Measurements from ENCODE around the gene LRRC27.
"Not testable (repeated sequence)": the region's sequence is repeated elsewhere in the genome, so short reads cannot be mapped to it uniquely, and the experiment has no call there.

LRRC27 gene

DNA sequence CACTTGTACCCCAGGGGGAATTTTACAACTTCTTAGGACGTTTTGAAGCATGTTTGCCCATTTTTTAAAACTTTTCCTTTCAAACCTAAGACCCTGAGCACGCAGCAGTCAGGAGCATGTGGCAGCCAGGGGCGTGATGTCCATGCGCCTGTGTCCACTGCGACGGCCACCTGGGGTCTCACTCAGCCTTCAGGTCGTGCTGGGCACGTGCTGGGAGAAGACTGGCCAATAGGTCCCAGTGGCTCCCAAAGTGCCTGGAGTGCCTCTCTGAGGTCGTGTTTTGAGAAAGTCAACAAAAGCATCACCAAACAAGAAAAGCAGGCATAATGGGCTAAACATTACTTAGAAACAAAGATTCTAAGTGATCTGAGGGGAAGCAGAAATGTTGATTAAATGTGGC lies 14.8 kb downstream of the LRRC27 start:
- Histone ChIP-seq H3K9me3 (ENCODE audit: low read length) (no peaks in the 10 kb centered on the region), H3K9ac (ENCODE audit: low read length) (no peak overlapping the region), H3K27me3 (ENCODE audit: control insufficient read depth in 1 of 2, insufficient read depth in 2 of 2, low read length in 2 of 2) (no peaks in the 10 kb centered on the region), H3K36me3 (ENCODE audit: insufficient read depth, low read length) (no peaks in the 10 kb centered on the region), H3K27ac (ENCODE audit: low read depth, low read length) (no peak overlapping the region), H3K4me3 (ENCODE audit: low read depth in 1 of 2, low read length in 2 of 2) (no peak overlapping the region), H3K4me1 (ENCODE audit: insufficient read depth, low read length) (no peaks in the 10 kb centered on the region)

DNA sequence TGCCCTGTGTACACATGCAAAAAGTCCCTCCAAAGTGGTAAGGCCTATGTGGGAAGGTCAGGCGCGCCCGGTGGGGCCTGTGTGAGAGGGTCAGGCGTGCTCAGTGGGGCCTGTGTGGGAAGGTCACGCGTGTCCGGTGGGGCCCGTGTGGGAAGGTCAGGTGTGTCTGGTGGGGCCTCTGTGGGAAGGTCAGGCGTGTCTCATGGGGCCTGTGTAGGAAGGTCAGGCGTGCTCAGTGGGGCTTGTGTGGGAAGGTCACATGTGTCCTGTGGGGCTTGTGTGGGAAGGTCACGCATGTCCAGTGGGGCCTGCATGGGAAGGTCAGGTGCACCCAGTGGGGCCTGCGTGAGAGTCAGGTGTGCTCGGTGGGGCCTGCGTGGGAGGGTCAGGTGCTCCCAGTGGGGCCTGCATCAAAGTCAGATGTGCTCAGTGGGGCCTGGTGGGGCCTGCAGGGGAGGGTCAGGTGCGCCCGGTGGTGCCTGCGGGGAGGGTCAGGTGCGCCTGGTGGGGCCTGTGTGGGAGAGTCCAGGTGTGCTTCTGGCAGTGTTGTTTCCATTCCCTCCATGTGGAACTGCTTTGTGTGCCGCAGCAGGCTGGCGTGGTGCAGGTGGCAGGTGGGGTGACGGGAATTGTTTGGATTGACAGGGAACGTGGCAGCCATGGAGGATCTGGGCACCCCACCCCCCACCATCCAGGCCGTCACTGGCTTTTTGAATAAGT lies 15.4 kb downstream of the LRRC27 start:
- no peaks in the 10 kb centered on the region for H3K4me1 ChIP-seq (ENCODE audit: insufficient read depth, low read length)
- no peak overlapping the region for H3K27ac ChIP-seq (ENCODE audit: low read depth, low read length)
- no peaks in the 10 kb centered on the region for H3K27me3 ChIP-seq (ENCODE audit: control insufficient read depth in 1 of 2, insufficient read depth in 2 of 2, low read length in 2 of 2)
- no peak overlapping the region for H3K4me3 ChIP-seq (ENCODE audit: low read depth in 1 of 2, low read length in 2 of 2)
- no peak overlapping the region for H3K9ac ChIP-seq (ENCODE audit: low read length)
- H3K9me3 ChIP-seq (ENCODE audit: low read length), result no peaks in the 10 kb centered on the region
- no peaks in the 10 kb centered on the region for H3K36me3 ChIP-seq (ENCODE audit: insufficient read depth, low read length)

DNA sequence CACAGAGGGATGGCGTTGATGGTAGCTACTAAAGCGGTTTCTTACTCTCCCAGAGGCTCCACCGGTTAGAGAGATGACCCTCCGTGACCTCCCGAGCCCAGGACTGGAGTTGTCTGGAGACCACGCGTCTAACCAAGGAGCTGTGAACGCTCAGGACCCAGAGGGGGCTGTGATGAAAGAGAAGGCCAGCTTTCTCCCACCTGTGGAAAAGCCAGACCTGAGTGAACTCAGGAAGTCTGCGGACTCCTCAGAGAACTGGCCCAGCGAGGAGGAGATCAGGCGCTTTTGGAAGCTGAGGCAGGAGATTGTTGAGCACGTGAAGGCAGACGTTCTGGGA lies 15.9 kb downstream of the LRRC27 start:
- Histone ChIP-seq H3K4me3 (ENCODE audit: low read depth in 1 of 2, low read length in 2 of 2) (no peak overlapping the region), H3K4me1 (ENCODE audit: insufficient read depth, low read length) (no peaks in the 10 kb centered on the region), H3K9ac (ENCODE audit: low read length) (no peak overlapping the region), H3K27ac (ENCODE audit: low read depth, low read length) (no peak overlapping the region), H3K9me3 (ENCODE audit: low read length) (no peaks in the 10 kb centered on the region), H3K36me3 (ENCODE audit: insufficient read depth, low read length) (no peaks in the 10 kb centered on the region), H3K27me3 (ENCODE audit: control insufficient read depth in 1 of 2, insufficient read depth in 2 of 2, low read length in 2 of 2) (no peaks in the 10 kb centered on the region)

DNA sequence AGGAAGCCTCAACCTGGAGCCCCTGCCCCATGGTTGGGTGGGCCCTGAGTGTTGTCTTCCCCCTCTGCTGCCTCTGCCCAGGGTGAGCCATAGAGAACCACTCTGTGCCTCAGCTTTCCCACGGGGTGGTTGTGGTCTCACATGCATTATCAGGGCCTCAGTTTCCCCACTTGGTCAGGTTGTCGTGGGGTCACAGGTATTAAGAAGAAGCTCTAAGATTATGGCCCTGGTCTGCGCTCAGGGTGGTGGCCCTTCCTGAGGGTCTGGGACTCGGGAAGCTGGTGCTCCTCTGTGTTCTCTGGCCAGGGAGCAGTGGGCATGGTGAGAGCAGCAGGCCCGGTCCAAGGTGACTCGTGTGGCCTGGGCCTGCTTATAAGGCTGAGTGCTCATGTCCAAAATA lies 17.8 kb downstream of the LRRC27 start:
- Histone ChIP-seq H3K9ac (ENCODE audit: low read length) (no peak overlapping the region), H3K27ac (ENCODE audit: low read depth, low read length) (no peak overlapping the region), H3K9me3 (ENCODE audit: low read length) (no peaks in the 10 kb centered on the region), H3K4me1 (ENCODE audit: insufficient read depth, low read length) (no peaks in the 10 kb centered on the region), H3K36me3 (ENCODE audit: insufficient read depth, low read length) (no peaks in the 10 kb centered on the region), H3K27me3 (ENCODE audit: control insufficient read depth in 1 of 2, insufficient read depth in 2 of 2, low read length in 2 of 2) (no peaks in the 10 kb centered on the region), H3K4me3 (ENCODE audit: low read depth in 1 of 2, low read length in 2 of 2) (no peak overlapping the region)

DNA sequence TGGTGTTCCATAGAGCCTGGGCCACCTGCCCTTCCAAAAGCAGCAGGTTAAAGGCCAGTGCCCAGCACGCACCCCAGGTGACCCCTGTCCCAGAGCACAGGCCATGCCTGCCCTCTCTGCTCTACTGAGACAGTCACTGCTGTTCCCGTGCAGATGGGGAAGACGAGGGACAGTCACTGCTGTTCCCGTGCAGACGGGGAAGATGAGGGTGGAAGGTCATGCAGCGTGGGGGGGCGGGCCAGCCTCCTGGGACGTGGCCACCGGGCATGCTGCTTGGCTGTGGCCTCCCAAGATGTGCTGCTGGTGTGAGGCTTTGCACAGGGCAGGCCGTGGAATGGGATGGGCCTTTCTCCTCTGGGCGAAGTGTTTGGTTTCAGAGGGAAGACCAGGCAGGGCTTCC lies 18.4 kb downstream of the LRRC27 start:
- no peaks in the 10 kb centered on the region for H3K27me3 ChIP-seq (ENCODE audit: control insufficient read depth in 1 of 2, insufficient read depth in 2 of 2, low read length in 2 of 2)
- H3K9me3 ChIP-seq (ENCODE audit: low read length), result no peaks in the 10 kb centered on the region
- no peak overlapping the region for H3K27ac ChIP-seq (ENCODE audit: low read depth, low read length)
- H3K4me3 ChIP-seq (ENCODE audit: low read depth in 1 of 2, low read length in 2 of 2), result no peak overlapping the region
- H3K9ac ChIP-seq (ENCODE audit: low read length), result no peak overlapping the region
- H3K4me1 ChIP-seq (ENCODE audit: insufficient read depth, low read length), result no peaks in the 10 kb centered on the region
- H3K36me3 ChIP-seq (ENCODE audit: insufficient read depth, low read length), result no peaks in the 10 kb centered on the region

DNA sequence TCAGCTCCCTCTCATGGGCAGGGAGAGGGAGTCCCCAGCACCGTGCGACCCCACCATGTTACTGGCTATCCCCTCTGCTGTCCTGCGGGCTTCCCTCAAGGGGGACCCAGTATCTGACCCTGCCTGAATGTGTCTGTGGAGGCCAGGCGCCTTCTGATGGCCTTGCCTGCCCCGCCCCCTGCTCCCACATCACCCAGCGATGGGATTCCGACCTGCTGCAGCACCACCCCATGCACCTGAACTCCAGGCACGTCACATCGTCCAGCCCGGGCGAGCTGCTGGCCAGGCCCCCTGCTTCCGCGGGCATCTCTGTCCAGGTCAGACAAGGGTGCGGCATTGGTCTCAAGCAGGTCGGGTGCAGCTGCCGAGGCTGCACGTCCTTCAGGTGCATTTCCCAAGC lies 19.0 kb downstream of the LRRC27 start:
- Histone ChIP-seq H3K27me3 (ENCODE audit: control insufficient read depth in 1 of 2, insufficient read depth in 2 of 2, low read length in 2 of 2) (no peaks in the 10 kb centered on the region), H3K4me3 (ENCODE audit: low read depth in 1 of 2, low read length in 2 of 2) (no peak overlapping the region), H3K9me3 (ENCODE audit: low read length) (no peaks in the 10 kb centered on the region), H3K27ac (ENCODE audit: low read depth, low read length) (no peak overlapping the region), H3K4me1 (ENCODE audit: insufficient read depth, low read length) (no peaks in the 10 kb centered on the region), H3K36me3 (ENCODE audit: insufficient read depth, low read length) (no peaks in the 10 kb centered on the region), H3K9ac (ENCODE audit: low read length) (no peak overlapping the region)

DNA sequence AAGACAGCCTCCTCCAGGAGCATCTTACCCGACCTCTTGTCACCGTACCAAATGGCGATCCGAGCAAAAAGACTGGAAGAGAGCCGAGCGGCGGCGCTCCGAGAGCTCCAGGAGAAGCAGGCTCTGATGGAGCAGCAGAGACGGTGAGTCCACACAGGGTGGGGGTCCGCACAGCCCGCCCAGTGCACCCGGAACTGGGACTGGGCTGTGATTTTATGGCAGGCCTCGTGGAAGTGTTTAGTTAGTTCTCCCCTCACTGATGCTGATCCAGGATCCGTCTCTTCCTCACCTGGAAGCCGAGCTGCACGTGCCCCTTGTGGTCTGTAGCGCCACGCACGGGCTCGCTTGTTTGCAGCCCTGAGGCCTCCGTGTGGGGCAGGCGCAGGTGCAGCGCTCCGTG lies 19.6 kb downstream of the LRRC27 start:
- Histone ChIP-seq H3K36me3 (ENCODE audit: insufficient read depth, low read length) (no peaks in the 10 kb centered on the region), H3K4me1 (ENCODE audit: insufficient read depth, low read length) (no peaks in the 10 kb centered on the region), H3K27me3 (ENCODE audit: control insufficient read depth in 1 of 2, insufficient read depth in 2 of 2, low read length in 2 of 2) (no peaks in the 10 kb centered on the region), H3K27ac (ENCODE audit: low read depth, low read length) (no peak overlapping the region), H3K4me3 (ENCODE audit: low read depth in 1 of 2, low read length in 2 of 2) (no peak overlapping the region), H3K9ac (ENCODE audit: low read length) (no peak overlapping the region), H3K9me3 (ENCODE audit: low read length) (no peaks in the 10 kb centered on the region)

DNA sequence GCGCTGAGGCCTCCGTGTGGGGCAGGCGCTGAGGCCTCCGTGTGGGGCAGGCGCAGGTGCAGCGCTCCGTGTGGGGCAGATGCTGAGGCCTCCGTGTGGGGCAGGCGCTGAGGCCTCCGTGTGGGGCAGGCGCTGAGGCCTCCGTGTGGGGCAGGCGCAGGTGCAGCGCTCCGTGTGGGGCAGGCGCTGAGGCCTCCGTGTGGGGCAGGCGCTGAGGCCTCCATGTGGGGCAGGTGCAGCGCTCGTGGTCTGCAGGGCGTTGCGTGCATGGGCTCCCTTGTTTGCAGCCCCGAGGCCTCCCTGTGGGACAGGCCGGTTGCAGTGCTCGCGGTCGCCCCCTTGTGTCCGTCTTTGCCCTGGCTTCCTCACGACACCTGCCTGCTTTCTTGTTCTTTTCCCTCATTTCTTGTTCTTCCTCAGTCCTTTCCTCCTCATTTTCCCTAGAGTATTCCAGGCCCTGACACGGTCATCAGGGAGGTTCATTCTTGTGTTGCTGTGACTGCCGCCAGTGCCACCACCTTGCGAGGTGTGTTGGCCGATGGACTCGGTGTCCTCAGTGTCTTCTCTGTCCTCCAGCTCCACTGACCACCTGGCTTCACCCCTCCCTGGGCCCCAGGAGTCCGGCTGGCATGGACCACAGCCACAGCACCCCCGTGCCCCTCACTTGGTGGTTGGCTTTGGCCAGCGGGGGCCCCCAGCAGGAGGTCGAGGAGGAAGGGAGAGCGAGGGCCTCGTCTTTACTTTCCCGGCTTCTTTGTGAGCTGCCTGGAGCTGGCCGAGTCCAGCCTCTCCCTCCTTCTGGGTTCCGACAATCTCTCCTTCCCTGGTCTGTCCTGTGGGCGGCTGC lies 20.7 kb downstream of the LRRC27 start:
- not testable (repeated sequence) for H3K4me3 ChIP-seq (ENCODE audit: low read depth in 1 of 2, low read length in 2 of 2); H3K27me3 ChIP-seq (ENCODE audit: control insufficient read depth in 1 of 2, insufficient read depth in 2 of 2, low read length in 2 of 2); H3K9ac ChIP-seq (ENCODE audit: low read length); H3K27ac ChIP-seq (ENCODE audit: low read depth, low read length); H3K36me3 ChIP-seq (ENCODE audit: insufficient read depth, low read length); H3K4me1 ChIP-seq (ENCODE audit: insufficient read depth, low read length); H3K9me3 ChIP-seq (ENCODE audit: low read length)

DNA sequence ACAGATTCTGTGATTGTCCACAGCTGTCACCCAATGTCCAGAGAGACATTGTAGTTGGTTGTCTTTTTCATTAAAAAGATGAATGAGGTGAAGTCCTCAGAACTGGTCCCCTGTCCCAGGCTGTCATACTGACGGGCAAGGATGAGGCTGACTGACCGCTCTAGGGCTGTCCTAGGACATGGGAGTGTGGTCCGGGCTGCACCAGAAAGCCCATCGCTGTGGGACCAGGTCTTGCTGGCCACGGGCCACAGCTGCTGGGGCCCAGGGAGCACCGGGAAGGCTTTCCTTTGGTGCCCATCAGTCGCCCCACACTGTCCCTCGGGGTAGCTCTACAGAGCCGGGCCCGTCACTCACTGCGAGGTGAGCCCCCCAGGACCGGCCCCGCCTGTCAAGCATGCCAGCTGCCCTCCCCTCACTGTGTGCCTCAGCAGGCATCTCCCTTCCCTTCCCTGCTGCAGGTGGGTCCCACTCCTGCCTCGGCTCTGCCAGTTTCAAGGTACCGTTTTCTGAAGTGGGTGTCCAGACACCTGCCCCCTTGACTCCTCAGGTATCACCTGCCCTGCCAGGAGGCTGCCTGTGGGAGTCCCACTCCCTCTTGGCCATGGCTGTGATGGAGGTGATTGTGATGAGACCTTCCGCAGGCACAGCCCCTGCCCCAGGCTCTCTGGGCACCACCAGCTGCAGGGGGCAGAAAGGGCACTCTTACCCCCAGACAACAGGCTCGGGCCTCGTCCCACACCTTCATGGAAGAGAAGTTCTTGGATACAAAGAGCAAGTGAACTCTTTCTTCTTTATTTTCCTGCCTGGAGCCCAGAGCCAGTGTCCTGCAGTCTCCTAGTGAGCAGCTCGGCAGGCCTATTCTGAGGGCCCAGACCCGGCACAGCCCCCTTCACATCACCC lies 21.7 kb downstream of the LRRC27 start:
- Histone ChIP-seq H3K4me1 (ENCODE audit: insufficient read depth, low read length) (no peaks in the 10 kb centered on the region), H3K27ac (ENCODE audit: low read depth, low read length) (no peak overlapping the region), H3K9ac (ENCODE audit: low read length) (no peak overlapping the region), H3K36me3 (ENCODE audit: insufficient read depth, low read length) (no peaks in the 10 kb centered on the region), H3K4me3 (ENCODE audit: low read depth in 1 of 2, low read length in 2 of 2) (no peak overlapping the region), H3K9me3 (ENCODE audit: low read length) (no peaks in the 10 kb centered on the region), H3K27me3 (ENCODE audit: control insufficient read depth in 1 of 2, insufficient read depth in 2 of 2, low read length in 2 of 2) (no peaks in the 10 kb centered on the region)

DNA sequence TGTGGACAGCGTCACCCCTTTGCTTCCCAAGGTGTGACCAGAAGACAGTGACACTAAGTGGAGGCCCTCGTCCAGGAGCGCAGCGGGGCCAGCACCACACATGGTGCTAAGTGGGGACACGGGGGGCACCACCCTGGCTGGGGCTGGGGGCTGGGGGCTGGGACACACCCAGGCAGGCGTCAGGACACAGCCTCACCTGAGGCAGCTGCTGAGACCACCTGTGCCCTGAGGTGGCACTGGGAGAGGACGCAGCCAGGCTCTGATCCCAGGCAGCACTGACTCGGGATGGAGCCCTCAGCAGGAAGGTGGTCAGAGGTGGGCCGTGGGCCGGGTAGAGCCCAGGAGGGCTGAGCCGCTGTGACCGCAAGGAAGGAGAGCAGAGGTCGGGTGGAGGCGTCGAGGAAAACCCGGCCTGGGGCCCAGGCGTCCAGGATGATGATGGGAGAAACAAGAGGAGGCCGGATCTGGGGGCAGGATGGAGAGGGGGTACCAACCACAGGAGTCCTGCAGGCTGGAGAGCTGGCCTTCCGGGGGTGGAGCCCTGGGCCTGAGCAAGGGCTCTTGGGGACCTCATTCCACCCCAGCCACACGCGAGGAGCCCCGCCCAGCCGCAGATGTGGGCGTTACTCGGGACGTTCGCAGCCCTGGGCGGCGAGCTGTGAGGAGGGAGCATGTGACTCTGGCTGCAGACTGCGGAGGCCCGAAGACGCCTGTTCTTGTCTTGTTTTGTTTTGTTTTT lies 22.5 kb downstream of the LRRC27 start:
- H3K4me1 ChIP-seq (ENCODE audit: insufficient read depth, low read length), result no peaks in the 10 kb centered on the region
- H3K9ac ChIP-seq (ENCODE audit: low read length), result no peak overlapping the region
- H3K27ac ChIP-seq (ENCODE audit: low read depth, low read length), result no peak overlapping the region
- H3K9me3 ChIP-seq (ENCODE audit: low read length), result no peaks in the 10 kb centered on the region
- H3K4me3 ChIP-seq (ENCODE audit: low read depth in 1 of 2, low read length in 2 of 2), result no peak overlapping the region
- H3K36me3 ChIP-seq (ENCODE audit: insufficient read depth, low read length), result no peaks in the 10 kb centered on the region
- H3K27me3 ChIP-seq (ENCODE audit: control insufficient read depth in 1 of 2, insufficient read depth in 2 of 2, low read length in 2 of 2), result no peaks in the 10 kb centered on the region

DNA sequence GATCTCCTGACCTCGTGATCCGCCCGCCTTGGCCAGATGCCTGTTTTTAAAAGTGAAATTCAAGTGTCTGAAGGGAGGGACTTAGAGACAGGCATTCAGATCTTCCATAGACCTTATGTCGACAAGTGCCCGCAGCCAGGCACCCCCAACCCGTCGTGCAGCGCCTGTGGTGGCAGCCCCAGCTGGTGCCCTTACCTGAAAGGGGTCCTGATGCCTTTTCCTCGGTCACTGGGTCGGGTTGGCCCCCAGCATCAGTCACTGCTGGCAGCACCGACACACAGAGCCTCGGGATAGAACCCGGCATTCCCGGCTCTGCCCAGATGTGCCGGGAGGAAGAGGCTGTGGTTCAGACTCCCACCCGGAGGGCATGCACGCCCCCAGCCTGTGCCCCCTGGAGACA lies 23.3 kb downstream of the LRRC27 start:
- H3K36me3 ChIP-seq (ENCODE audit: insufficient read depth, low read length), result no peaks in the 10 kb centered on the region
- H3K27me3 ChIP-seq (ENCODE audit: control insufficient read depth in 1 of 2, insufficient read depth in 2 of 2, low read length in 2 of 2), result no peaks in the 10 kb centered on the region
- no peaks in the 10 kb centered on the region for H3K9me3 ChIP-seq (ENCODE audit: low read length)
- H3K9ac ChIP-seq (ENCODE audit: low read length), result no peak overlapping the region
- H3K4me1 ChIP-seq (ENCODE audit: insufficient read depth, low read length), result no peaks in the 10 kb centered on the region
- no peak overlapping the region for H3K27ac ChIP-seq (ENCODE audit: low read depth, low read length)
- no peak overlapping the region for H3K4me3 ChIP-seq (ENCODE audit: low read depth in 1 of 2, low read length in 2 of 2)

All from muscle layer of colon (tissue), 2 donors.